ENCODE data around the gene ANGEL2.

Gene ANGEL2

DNA sequence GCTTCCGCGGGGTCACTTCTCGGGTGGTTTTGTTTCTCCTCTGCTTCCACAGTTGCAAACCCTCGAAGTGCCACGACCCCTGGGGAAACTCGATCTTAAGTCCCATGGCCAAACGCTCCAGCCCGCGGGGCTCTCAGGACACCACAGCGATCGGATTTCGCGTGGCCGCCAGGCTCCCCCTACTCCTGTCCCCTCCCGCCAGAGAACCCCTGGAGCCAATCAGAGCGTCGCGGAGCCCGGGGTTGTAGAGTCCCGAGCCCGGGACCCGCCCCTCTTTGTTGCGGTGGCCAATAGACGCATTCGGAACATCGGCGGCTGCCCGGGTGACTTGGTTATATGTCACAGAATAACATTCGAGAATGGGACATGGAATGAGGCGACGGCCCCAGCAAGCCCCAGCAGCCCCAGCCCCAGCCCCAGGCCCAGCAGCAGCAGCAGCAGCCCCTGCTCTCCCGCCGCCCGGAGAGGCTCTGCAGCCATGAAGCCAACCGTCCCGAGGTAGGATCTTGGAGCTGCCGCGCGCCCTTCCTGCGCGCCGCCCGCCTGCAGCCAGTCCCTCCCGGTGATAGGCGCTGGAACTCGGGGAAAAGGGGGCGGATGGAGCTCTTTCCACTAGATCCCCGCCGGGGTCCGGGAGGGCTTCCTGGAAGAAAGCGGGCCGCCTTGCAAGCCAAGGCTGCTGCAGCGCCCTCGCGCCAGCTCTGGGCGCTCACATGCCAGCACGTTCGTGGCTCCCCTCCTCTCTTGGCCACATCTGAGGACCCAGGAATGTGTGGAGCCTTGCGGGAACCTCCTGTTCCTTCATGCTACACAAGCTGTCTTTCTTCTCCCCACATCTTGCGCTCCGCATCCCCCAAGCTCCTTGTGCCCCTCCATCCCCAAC, 65.2 kb downstream of the ANGEL2 start, which contains the start of gene VASH2:
TSS of gene VASH2 (plus strand) at position 299 of the 883 bp plus-strand sequence. CDS start 1,002 bp downstream, outside the sequence.
- DNase-seq: peak; percentile 76 to 77

DNA sequence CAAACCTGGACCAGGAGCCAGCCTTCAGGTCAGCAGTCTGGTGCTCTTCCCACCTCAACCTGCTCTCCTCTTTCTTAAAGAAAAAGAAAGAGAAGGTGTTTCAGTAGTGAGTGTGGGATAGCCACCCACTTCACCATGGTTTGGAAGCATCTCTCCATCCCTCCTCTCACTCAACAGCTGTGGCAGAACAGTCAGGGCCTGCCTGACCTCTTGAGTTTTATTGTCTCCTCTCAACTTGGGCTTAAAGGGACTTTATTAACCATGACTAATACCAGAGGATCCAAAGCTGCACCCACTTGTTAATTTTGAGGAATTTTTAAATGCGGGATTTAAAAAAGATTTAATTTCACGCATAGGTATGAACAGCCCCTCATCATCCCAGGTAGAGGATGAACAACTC, 65.9 kb downstream of the ANGEL2 start:
- DNase-seq: no peak

DNA sequence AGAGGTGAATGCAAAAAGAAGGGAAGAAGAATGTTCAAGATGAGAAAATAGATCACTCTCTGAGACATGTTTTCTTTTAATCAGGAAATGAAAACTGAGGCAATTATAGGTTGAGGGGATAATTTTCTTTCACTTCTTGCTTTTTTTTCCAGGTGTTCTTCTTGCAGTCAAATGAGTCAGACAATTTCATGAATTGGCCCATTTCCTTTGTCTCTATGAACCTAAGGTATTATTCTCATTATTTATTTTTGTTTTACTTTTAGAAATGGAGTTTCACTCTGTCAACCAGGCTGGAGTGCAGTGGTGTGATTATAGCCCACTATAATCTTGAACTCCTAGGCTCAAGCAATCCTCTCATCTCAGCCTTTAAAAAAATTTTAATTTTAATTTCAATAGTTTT, 68.8 kb downstream of the ANGEL2 start:
- DNase-seq: no peak

DNA sequence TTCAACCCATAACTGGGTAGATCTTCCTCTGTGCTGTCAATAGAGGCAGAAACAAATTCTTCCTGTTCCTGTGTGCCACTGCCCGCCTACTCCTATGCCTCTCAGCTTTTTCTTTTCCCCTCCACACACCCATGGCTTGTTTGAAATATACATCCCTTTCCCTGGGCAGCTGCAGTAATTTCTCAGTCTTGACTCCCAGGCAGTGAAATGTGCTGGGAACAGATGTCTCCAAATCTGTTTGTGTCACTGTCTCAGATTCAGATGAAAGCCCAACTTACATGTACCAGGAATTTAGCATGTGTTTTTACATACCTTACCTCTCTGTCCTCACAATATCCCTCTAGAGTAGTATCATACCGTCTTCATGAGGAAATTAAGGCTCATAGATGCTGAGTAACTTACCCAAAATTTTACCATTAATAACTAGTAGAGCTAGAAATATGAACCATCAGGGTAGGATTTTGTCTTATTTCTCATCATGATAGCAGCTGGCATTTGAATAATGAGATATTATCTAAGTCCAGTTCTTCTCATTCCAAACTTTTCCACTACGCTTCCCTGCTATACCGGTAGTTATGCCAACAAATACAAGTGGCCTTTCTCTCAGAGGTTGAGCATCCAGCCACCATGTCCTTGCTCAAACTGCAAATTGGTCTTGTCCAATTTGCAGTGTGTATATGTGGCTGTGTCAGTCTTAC, 70.1 kb downstream of the ANGEL2 start:
- DNase-seq: no peak

DNA sequence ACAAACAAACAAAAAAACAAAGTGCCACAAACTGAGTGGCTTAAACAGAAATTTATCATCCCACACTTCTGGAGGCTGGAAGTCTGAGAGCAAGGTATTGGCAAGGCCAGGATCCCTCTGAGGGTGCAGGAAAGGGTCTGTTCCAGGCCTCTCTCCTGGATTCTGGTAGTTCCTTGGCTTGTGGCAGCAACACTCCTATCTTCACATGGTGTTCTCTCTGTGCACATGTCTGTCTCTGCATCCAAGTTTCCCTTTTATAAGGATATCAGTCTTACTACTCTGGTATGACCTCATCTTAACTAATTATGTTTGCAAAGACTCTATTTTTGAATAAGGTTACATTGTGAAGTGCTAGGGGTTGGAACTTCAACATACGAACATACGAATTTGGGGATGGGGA, 70.6 kb downstream of the ANGEL2 start:
- no peak for DNase-seq

DNA sequence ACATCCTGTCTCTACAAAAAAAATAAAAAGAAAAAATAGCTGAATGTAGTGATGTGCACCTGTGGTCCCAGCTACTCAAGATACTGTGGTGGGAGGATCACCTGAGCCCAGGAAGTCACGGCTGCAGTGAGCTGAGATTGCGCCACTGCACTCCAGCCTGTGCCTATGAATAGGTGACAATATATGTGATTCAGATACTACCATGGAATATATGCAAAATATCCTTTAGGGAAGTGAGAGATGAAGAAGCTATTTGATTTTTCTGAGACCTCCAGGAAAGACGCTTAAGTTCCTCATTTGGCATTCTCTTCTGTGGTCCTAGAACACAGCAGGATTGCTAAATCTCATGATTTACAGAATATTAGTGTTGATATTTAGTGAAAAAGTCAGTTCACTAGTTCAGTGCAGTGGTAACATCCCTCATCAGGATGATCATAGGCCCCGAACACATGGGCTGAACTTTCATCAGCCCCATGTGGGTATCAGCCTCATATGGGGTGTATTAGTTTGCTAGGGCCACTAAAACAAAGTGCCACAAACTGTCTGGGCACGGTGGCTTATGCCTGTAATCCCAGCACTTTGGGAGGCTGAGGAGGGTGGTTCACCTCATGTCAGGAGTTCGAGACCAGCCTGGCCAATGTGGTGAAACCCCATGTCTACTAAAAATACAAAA, 71.3 kb downstream of the ANGEL2 start:
- DNase-seq: no peak

DNA sequence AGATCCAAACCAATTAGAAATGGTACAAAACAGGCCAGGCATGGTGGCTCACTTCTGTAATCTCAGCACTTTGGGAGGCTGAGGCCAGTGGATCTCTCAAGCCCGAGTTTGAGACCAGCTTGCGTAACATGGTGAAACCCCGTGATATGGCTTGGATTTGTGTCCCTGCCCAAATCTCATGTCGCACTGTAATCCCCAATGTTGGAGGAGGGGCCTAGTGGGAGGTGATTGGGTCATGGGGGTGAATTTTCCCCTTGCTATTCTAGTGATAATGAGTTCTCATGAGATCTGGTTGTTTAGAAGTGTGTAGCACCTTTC, 72.3 kb downstream of the ANGEL2 start:
- no peak for DNase-seq

DNA sequence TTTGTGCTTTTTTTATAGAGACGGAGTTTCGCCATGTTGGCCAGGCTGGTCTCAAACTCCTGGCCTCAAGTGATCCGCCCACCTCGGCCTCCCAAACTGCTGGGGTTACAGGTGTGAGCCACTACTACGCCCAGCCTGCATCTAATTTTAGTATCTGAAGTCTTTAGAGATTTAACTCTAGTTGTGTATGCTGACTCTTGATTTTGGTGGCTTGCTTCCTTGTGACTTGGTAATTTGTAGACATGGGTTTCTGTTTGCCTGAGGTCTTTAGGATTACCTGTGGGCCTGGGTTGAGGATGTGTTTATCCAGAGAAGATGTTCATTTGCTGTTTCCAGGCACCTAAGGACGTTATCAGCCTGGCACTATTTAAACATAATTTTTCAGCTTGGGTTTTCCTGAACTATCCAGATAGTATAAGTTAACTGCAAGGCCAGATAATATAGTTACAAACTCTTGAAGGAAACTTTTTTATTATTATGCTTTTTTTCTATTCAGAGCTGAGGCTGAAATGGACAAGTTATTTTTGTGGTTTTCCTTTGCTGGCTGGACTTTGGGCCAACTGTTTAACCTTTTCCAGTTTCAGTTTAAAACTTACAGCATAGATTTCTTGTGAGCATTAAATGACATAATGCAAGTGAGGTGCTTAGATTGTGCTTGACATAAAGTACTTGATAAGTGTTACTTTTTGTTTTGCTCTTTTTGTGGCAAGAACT, 72.8 kb downstream of the ANGEL2 start:
- DNase-seq: no peak
